B cell (primary cell): ENCODE data around the gene JAKMIP2. TPM values are rescaled to one million over a fixed set of nuclear protein-coding genes. Genes with fewer than 3 reads are reported as not detected.

Source experiments
- ATAC-seq: fragments of 200-7000 bp; cut with Tn5 transposase; one replicate; pipeline ENCODE4 v1.10.0; 2021; ENCODE audit warnings: low read depth, mild to moderate bottlenecking, moderate number of reproducible peaks, moderate library complexity
- CTCF ChIA-PET: fragments of 350-600 bp; sonication (Branson Sonifier 250); formaldehyde crosslinking; loops from one replicate; lab custom pipeline; 2021; ENCODE audit warnings: antibody characterized with exemption, inconsistent platforms; lab: Charles Lee
- POLR2A ChIA-PET: fragments of 350-600 bp; sonication (Branson Sonifier 250); formaldehyde crosslinking; loops from one replicate; lab custom pipeline; 2021; ENCODE audit warnings: antibody characterized with exemption; lab: Charles Lee
- DNase-seq: peaks from one replicate; pipeline ENCODE4 v3.0.0; 2013
- H2AFZ ChIP-seq: 2 replicates; pipeline ENCODE4 v1.6.1; 2012; ENCODE audit warnings: mild to moderate bottlenecking, low read depth, low read length; ENCODE audit not compliant: insufficient read depth, poor library complexity, severe bottlenecking
- H3K27ac ChIP-seq, 2 donors: 1 replicate in 1 of 2; 2 replicates in 1 of 2; pipeline ENCODE4 v1.5.1; 2012 to 2013; ENCODE audit warnings: low read length in 2 of 2, mild to moderate bottlenecking in 2 of 2, moderate library complexity in 1 of 2
- H3K27me3 ChIP-seq, 4 experiments: fragments of 200-600 bp in 1 of 4; sonication (generic) in 1 of 4; replicated peaks in 1 of 4; 1 replicate in 2 of 4; 2 replicates in 2 of 4; pipeline versions ENCODE4 v1.6.1 to v1.7.0; 2013 to 2016; ENCODE audit warnings: low read length in 3 of 4, mild to moderate bottlenecking in 2 of 4, mixed read lengths in 1 of 4, moderate library complexity in 1 of 4; ENCODE audit not compliant: insufficient read depth in 4 of 4, control insufficient read depth in 3 of 4; ENCODE audit errors: control extremely low read depth in 1 of 4
- H3K36me3 ChIP-seq, 2 experiments: replicated peaks in 1 of 2; 1 replicate in 1 of 2; 2 replicates in 1 of 2; pipeline versions ENCODE4 v1.6.1 to v1.7.1; 2013; ENCODE audit warnings: low read length in 1 of 2; ENCODE audit not compliant: insufficient read depth in 2 of 2, control insufficient read depth in 1 of 2; ENCODE audit errors: control extremely low read depth in 1 of 2, extremely low read depth in 1 of 2
- H3K4me1 ChIP-seq, 2 donors: fragments of 200-600 bp in 1 of 2; sonication (generic) in 1 of 2; 1 replicate in 1 of 2; 2 replicates in 1 of 2; pipeline versions ENCODE4 v1.5.1 to v1.6.1; 2013 to 2017; ENCODE audit warnings: low read length in 2 of 2; ENCODE audit not compliant: control insufficient read depth in 2 of 2, insufficient read depth in 2 of 2
- H3K4me2 ChIP-seq: replicated peaks from 2 replicates; pipeline ENCODE3; 2012; ENCODE audit warnings: mild to moderate bottlenecking, low read depth, low read length; ENCODE audit not compliant: poor library complexity, severe bottlenecking
- H3K4me3 ChIP-seq, 5 experiments: fragments of 200-600 bp in 1 of 5; sonication (generic) in 1 of 5; 1 replicate in 3 of 5; 2 replicates in 2 of 5; pipeline versions ENCODE4 v1.5.1 to v1.7.0; 2011 to 2016; ENCODE audit warnings: low read length in 4 of 5, mild to moderate bottlenecking in 4 of 5, low read depth in 2 of 5, control low read depth in 1 of 5, moderate library complexity in 1 of 5; ENCODE audit not compliant: insufficient read depth in 1 of 5; ENCODE audit errors: control extremely low read depth in 1 of 5, extremely low read depth in 1 of 5
- H3K79me2 ChIP-seq: fragments of 200-600 bp; sonication (generic); one replicate; pipeline ENCODE4 v1.6.0; 2016; ENCODE audit warnings: low read length; ENCODE audit not compliant: control insufficient read depth, insufficient read depth
- H3K9ac ChIP-seq: fragments of 200-600 bp; sonication (generic); 2 replicates; pipeline ENCODE4 v1.6.1; 2017; ENCODE audit warnings: mild to moderate bottlenecking, low read length, moderate library complexity
- H3K9me3 ChIP-seq, 3 donors: one replicate each; pipeline versions ENCODE4 v1.6.1 to v1.7.1; 2013; ENCODE audit warnings: low read length in 2 of 3; ENCODE audit not compliant: control insufficient read depth in 2 of 3, insufficient read depth in 1 of 3; ENCODE audit errors: control extremely low read depth in 1 of 3
- H4K20me1 ChIP-seq: 2 replicates; pipeline ENCODE4 v1.6.0; 2012; ENCODE audit warnings: mild to moderate bottlenecking, low read length; ENCODE audit not compliant: insufficient read depth, control insufficient read depth, poor library complexity, severe bottlenecking
- H3K27ac Mint-ChIP-seq: one replicate; pipeline ENCODE4 v1.8.0; 2021; ENCODE audit warnings: mixed read lengths
- H3K27me3 Mint-ChIP-seq: one replicate; pipeline ENCODE4 v1.8.0; 2021; ENCODE audit warnings: mixed read lengths
- H3K4me1 Mint-ChIP-seq: one replicate; pipeline ENCODE4 v1.8.0; 2021; ENCODE audit warnings: mixed read lengths
- H3K4me3 Mint-ChIP-seq: one replicate; pipeline ENCODE4 v1.8.0; 2021; ENCODE audit warnings: mixed read lengths
- H3K9me3 Mint-ChIP-seq: one replicate; pipeline ENCODE4 v1.8.0; 2022; ENCODE audit warnings: mixed read lengths; ENCODE audit not compliant: insufficient read depth
- CTCF ChIP-seq: fragments of 200-600 bp; IDR thresholded peaks from one replicate; pipeline ENCODE4 v1.8.0; 2022; ENCODE audit warnings: antibody characterized with exemption, mild to moderate bottlenecking
- EZH2 ChIP-seq: IDR thresholded peaks from 2 replicates; pipeline ENCODE4 v1.6.1; 2012; ENCODE audit warnings: borderline replicate concordance, low read depth, mild to moderate bottlenecking, moderate library complexity, low read length; ENCODE audit not compliant: insufficient read depth, poor library complexity, severe bottlenecking
- WGBS: methylation state at CpG from one replicate; pipeline ENCODE4 v1.1.5; 2013; ENCODE audit warnings: missing lambda C conversion rate; ENCODE audit not compliant: insufficient coverage; 5-methylcytosine and 5-hydroxymethylcytosine counted together
- intact Hi-C: fragments of 100-400 bp; cut with micrococcal nuclease; formaldehyde crosslinking; loops from one replicate; pipeline ENCODE4 v1.10.0; 2022
- polyA plus RNA-seq: library from polyadenylated mRNA; depleted of rRNA; stranded (reverse); fragments of >200 nt; gene quantifications from 2 replicates; pipeline ENCODE4 v1.2.3, GENCODE V29; 2012
- total RNA-seq, 2 donors: library from RNA; stranded (reverse); fragments of 120-200 nt in 1 of 2; gene quantifications; 1 replicate in 1 of 2; 2 replicates in 1 of 2; pipeline versions ENCODE4 v1.2.3 to v1.2.4, GENCODE V29; 2013 to 2022

JAKMIP2 gene
- total and polyA plus RNA-seq, 2 donors (not counting 1 experiment from before 2014, with no cell fraction given): 0.24 to 4.1 TPM

- CTCF ChIA-PET: interaction anchor here (0.7 kb wide), 2 partner anchors 28 to 59 kb away, joined by 3 to 5 read pairs; no protein-coding TSS in a partner anchor
- no peak overlapping the region for H3K4me3 Mint-ChIP-seq
- Histone ChIP-seq H4K20me1 (no peaks in the 10 kb centered on the region), H3K9ac (no peak overlapping the region), H3K4me1 (no peaks in the 10 kb centered on the region), H3K4me3 (no peak overlapping the region), H3K27ac (no peak overlapping the region), H3K9me3 (peaks cover 0 to 3% (median 0%) of the 10 kb centered on the region in 3 donors), H3K36me3 (no peaks in the 10 kb centered on the region), H2AFZ (no peak overlapping the region), H3K79me2 (no peaks in the 10 kb centered on the region), H3K4me2 (no peak overlapping the region), H3K27me3 (no peaks in the 10 kb centered on the region)
- DNase-seq (no peak), ATAC-seq (no peak)
- TF ChIP-seq CTCF (no peak), EZH2 (no peak)
- 83% methylated on average over 1 of the region's 3 CpGs for WGBS
- peaks cover 4% of the 10 kb centered on the region for H3K4me1 Mint-ChIP-seq
- intact Hi-C loops: no loop called here
- no peaks in the 10 kb centered on the region for H3K27me3 Mint-ChIP-seq
- POLR2A ChIA-PET: no interaction called here
- H3K9me3 Mint-ChIP-seq: peaks cover 5% of the 10 kb centered on the region
- H3K27ac Mint-ChIP-seq: no peak overlapping the region
Measured at GRCh38 chr5:147737921-147738320, 44.6 kb downstream of the JAKMIP2 start.

- no peak overlapping the region for H3K27ac Mint-ChIP-seq
- CTCF ChIA-PET: interaction anchor here (1.1 kb wide), 1 partner anchor 108 kb away, joined by 6 read pairs; no protein-coding TSS in a partner anchor
- no peak overlapping the region for H3K4me3 ChIP-seq
Measured at GRCh38 chr5:147735621-147736125, 46.9 kb downstream of the JAKMIP2 start.

More at GRCh38 chr5:147735621-147736125, 46.9 kb downstream of the JAKMIP2 start:
- Histone ChIP-seq H2AFZ (no peak overlapping the region), H3K79me2 (no peaks in the 10 kb centered on the region), H3K4me1 (no peaks in the 10 kb centered on the region), H3K27me3 (no peaks in the 10 kb centered on the region), H3K27ac (no peak overlapping the region), H3K9me3 (peaks cover 0 to 3% (median 0%) of the 10 kb centered on the region in 3 donors), H4K20me1 (no peaks in the 10 kb centered on the region), H3K9ac (no peak overlapping the region), H3K4me2 (no peak overlapping the region), H3K36me3 (no peaks in the 10 kb centered on the region)
- intact Hi-C loops: no loop called here
- DNase-seq (no peak), ATAC-seq (no peak)
- peaks cover 5% of the 10 kb centered on the region for H3K9me3 Mint-ChIP-seq
- POLR2A ChIA-PET: no interaction called here
- TF ChIP-seq CTCF: no peak
- TF ChIP-seq EZH2: no peak
- H3K27me3 Mint-ChIP-seq: no peaks in the 10 kb centered on the region
- H3K4me1 Mint-ChIP-seq: peaks cover 4% of the 10 kb centered on the region
- H3K4me3 Mint-ChIP-seq: no peak overlapping the region
